Ectodermal cell (in vitro differentiated cells): ENCODE measurements around the gene TMTC1.

Experiments
- H3K27ac ChIP-seq: 2 replicates; pipeline ENCODE4 v1.7.0; 2013; ENCODE audit warnings: mild to moderate bottlenecking, low read depth, low read length; ENCODE audit not compliant: insufficient read depth, poor library complexity, severe bottlenecking
- H3K27me3 ChIP-seq: 2 replicates; pipeline ENCODE4 v1.7.0; 2013; ENCODE audit warnings: mild to moderate bottlenecking, low read length; ENCODE audit not compliant: insufficient read depth, control insufficient read depth, poor library complexity, severe bottlenecking
- H3K36me3 ChIP-seq: one replicate; pipeline ENCODE4 v1.7.0; 2013; ENCODE audit warnings: low read length; ENCODE audit not compliant: control insufficient read depth, insufficient read depth
- H3K4me1 ChIP-seq: one replicate; pipeline ENCODE4 v1.7.0; 2013; ENCODE audit warnings: low read length; ENCODE audit not compliant: control insufficient read depth, insufficient read depth
- H3K4me3 ChIP-seq: 2 replicates; pipeline ENCODE4 v1.7.0; 2013; ENCODE audit warnings: low read depth, low read length, control low read depth; ENCODE audit not compliant: insufficient read depth
- H3K9me3 ChIP-seq: 2 replicates; pipeline ENCODE4 v1.7.0; 2013; ENCODE audit warnings: mild to moderate bottlenecking, low read length, moderate library complexity; ENCODE audit not compliant: control insufficient read depth
- WGBS, 2 experiments: methylation state at CpG; one replicate each; pipeline ENCODE4 v1.1.7; 2013; ENCODE audit warnings: missing lambda C conversion rate in 2 of 2; 5-methylcytosine and 5-hydroxymethylcytosine counted together

The TMTC1 gene

DNA sequence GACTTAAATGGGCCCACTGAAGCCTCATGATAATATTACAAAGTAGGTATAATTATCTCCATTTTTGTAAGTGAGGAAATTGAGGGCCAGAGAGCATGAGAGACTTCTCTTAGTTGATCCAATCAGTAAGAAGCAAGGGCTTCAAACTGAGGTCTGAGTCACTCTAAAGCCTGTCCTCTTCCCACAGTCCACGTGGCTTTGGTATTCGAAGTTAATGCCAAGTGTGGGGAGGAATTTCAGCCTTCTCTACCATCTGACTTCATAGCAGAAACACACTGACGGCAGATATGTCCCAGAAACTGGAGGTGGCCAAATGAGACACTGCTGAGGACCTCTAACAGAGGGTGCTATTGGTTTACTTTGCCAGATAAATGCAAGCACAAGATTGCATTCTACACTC lies 171.8 kb downstream of the TMTC1 start:
- Histone ChIP-seq H3K9me3 (no peaks in the 10 kb centered on the region), H3K36me3 (no peaks in the 10 kb centered on the region), H3K4me3 (no peak overlapping the region), H3K27me3 (no peaks in the 10 kb centered on the region), H3K4me1 (no peaks in the 10 kb centered on the region), H3K27ac (no peak overlapping the region)
- WGBS, 2 experiments = 87 to 90% methylated on average over 3 of the region's 3 CpGs

DNA sequence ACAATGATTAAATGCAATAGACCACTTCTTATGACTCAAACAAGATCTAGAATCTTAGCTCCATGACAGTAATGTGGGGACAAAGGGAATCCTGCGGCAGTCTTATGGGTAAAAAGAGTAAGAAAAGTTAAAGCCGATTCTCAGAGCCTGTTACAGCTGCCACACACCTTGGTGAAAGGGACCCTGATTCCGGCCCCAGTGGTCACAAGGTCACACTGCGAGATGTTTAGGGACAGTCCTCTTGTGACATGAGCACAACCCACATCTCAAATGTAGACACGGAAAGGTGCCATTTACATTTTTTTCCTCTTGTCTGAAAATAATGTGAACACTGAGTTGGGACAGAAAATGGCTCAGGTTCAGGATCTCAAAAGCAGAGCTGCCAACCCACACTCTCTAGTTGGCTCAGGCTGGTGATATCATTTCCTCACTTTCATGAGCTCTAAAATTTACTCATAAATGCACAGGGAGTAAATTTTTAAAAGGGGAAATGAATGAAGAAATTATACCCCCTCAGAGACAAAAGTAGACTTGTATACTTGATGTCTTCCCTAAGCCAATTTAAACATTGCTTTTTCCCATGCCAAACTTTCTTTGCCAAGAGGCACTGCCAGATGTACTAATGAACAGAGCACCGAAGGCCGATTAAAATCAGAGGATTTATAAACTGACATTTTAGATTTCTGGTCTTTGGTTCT lies 173.1 kb downstream of the TMTC1 start:
- H3K9me3 ChIP-seq = no peaks in the 10 kb centered on the region
- no peaks in the 10 kb centered on the region for H3K36me3 ChIP-seq
- H3K4me1 ChIP-seq = no peaks in the 10 kb centered on the region
- WGBS, 2 experiments = 95% methylated on average over 7 of the region's 7 CpGs
- H3K27me3 ChIP-seq = no peaks in the 10 kb centered on the region
- H3K4me3 ChIP-seq = no peak overlapping the region
- H3K27ac ChIP-seq = no peak overlapping the region

- Histone ChIP-seq H3K27me3 (no peaks in the 10 kb centered on the region), H3K9me3 (no peaks in the 10 kb centered on the region), H3K4me3 (no peak overlapping the region), H3K4me1 (no peaks in the 10 kb centered on the region), H3K36me3 (no peaks in the 10 kb centered on the region), H3K27ac (no peak overlapping the region)
- 92 to 93% methylated on average over 12 of the region's 12 CpGs for WGBS, 2 experiments
Observed at GRCh38 chr12:29609431-29610215, 174.1 kb downstream of the TMTC1 start.

- H3K4me3 ChIP-seq = no peak overlapping the region
- no peaks in the 10 kb centered on the region for H3K27me3 ChIP-seq
- no peaks in the 10 kb centered on the region for H3K36me3 ChIP-seq
- H3K4me1 ChIP-seq = no peaks in the 10 kb centered on the region
- WGBS, 2 experiments = 84 to 85% methylated on average over 6 to 7 of the region's 7 CpGs
- H3K27ac ChIP-seq = no peak overlapping the region
- H3K9me3 ChIP-seq = no peaks in the 10 kb centered on the region
Observed at GRCh38 chr12:29608581-29608980, 175.2 kb downstream of the TMTC1 start.

- 85 to 88% methylated on average over 3 of the region's 3 CpGs for WGBS, 2 experiments
- Histone ChIP-seq H3K27me3 (no peaks in the 10 kb centered on the region), H3K27ac (no peak overlapping the region)
Observed at GRCh38 chr12:29599381-29599780, 184.4 kb downstream of the TMTC1 start.

GRCh38 chr12:29595071-29595755 lies 188.5 kb downstream of the TMTC1 start:
- WGBS, 2 experiments = 100% methylated on average over 1 of the region's 1 CpG
- H3K4me3 ChIP-seq = no peak overlapping the region
- no peak overlapping the region for H3K27ac ChIP-seq
- no peaks in the 10 kb centered on the region for H3K36me3 ChIP-seq
- H3K27me3 ChIP-seq = no peaks in the 10 kb centered on the region
- H3K4me1 ChIP-seq = peaks cover 3% of the 10 kb centered on the region
- H3K9me3 ChIP-seq = no peaks in the 10 kb centered on the region

More at GRCh38 chr12:29599381-29599780, 184.4 kb downstream of the TMTC1 start:
- no peaks in the 10 kb centered on the region for H3K36me3 ChIP-seq
- H3K4me1 ChIP-seq = peaks cover 3% of the 10 kb centered on the region
- H3K4me3 ChIP-seq = no peak overlapping the region
- no peaks in the 10 kb centered on the region for H3K9me3 ChIP-seq

GRCh38 chr12:29593001-29593400 lies 190.7 kb downstream of the TMTC1 start:
- 83 to 86% methylated on average over 2 of the region's 2 CpGs for WGBS, 2 experiments
- Histone ChIP-seq H3K4me3 (no peak overlapping the region), H3K9me3 (no peaks in the 10 kb centered on the region), H3K27me3 (no peaks in the 10 kb centered on the region), H3K27ac (no peak overlapping the region), H3K36me3 (no peaks in the 10 kb centered on the region), H3K4me1 (peaks cover 3% of the 10 kb centered on the region)

- Histone ChIP-seq H3K9me3 (no peaks in the 10 kb centered on the region), H3K27ac (no peak overlapping the region), H3K4me1 (no peaks in the 10 kb centered on the region), H3K27me3 (no peaks in the 10 kb centered on the region), H3K36me3 (no peaks in the 10 kb centered on the region), H3K4me3 (no peak overlapping the region)
- WGBS, 2 experiments = 18 to 22% methylated on average over 9 to 10 of the region's 11 CpGs
Observed at GRCh38 chr12:29591140-29592020, 192.4 kb downstream of the TMTC1 start.

GRCh38 chr12:29589851-29590250 lies 193.9 kb downstream of the TMTC1 start:
- Histone ChIP-seq H3K27ac (no peak overlapping the region), H3K4me3 (no peak overlapping the region), H3K4me1 (no peaks in the 10 kb centered on the region), H3K36me3 (no peaks in the 10 kb centered on the region), H3K27me3 (no peaks in the 10 kb centered on the region), H3K9me3 (no peaks in the 10 kb centered on the region)
- 70 to 97% methylated on average over 2 of the region's 2 CpGs for WGBS, 2 experiments
